Midbrain (tissue), 1 donor: ENCODE data around the gene CACNB2.

Experiments
- DNase-seq: peaks from one replicate; lab custom pipeline; 2025; lab: John Stamatoyannopoulos, UW

CACNB2 gene

DNA sequence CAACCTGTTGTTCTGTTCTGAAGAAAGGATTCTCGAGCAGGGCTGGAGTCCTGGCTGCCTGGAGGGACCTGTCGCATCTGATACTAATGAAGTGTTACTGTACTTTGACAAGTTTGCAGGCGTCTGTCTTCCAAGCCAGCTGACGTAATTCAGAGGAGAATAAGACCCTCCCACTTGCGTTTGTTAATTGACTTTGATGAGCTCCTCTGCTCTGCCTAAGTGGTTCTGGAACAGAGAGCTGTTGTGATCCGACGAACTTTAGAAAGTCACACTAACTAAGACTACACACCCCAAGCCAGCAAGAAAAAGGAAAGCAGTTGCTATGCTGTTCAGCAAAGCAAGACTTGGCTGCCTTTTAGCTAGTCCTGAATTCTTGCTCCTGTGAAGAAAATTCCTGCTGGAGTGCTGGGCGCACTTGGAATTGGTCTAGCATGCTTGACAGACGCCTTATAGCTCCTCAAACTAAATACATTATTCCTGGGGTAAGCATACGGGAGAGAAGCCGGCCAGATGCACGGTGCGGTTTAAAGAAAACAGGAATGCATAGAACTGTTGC, 200.3 kb downstream of the CACNB2 start:
- DNase-seq = peak; percentile 18

DNA sequence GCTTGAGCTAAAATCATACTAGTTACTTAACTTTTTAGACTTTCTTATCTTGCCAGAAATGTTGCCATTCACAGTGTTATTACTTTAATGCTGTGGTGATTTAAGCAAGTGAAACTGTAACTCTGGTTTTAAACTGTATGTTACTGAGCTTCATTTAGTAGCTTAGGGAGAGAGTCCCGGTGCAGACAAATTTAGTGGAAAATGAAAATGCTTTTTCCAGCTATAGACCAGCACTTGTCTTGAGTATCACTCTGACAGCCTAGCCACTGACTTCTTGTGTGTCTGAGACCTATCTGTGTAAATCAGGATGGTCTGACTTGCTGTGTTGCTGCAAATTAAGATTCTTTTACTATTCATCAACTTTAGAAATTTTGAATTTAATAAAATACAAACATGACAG, 200.8 kb downstream of the CACNB2 start:
- no peak for DNase-seq

- no peak for DNase-seq
These were observed 203.3 kb downstream of the CACNB2 start for GRCh38 chr10:18343573-18343972.

DNA sequence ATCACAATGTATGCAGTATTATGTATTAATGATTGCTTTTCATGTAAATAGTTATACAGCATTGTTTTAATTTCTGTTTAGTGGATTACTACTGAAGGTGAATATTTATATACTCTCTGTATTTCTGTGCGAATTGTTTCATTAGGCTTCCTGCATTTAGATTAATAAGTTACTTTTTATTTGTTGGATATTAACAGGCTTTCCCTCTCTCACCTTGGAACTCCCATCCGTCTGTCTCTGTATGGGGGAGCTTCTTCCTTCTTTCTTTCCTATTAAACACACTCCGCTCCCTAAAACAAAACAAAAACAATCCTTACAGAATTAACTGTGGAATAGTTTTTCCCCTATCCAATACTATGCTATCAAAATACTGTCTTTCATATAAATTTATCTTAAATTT, 205.1 kb downstream of the CACNB2 start:
- DNase-seq = no peak

- DNase-seq = no peak
These were observed 210.1 kb downstream of the CACNB2 start for GRCh38 chr10:18350340-18350739.

- DNase-seq = no peak
These were observed 211.2 kb downstream of the CACNB2 start for GRCh38 chr10:18351421-18351820.

- DNase-seq = no peak
These were observed 212.0 kb downstream of the CACNB2 start for GRCh38 chr10:18352175-18352574.

- DNase-seq = no peak
These were observed 219.6 kb downstream of the CACNB2 start for GRCh38 chr10:18359812-18360211.

DNA sequence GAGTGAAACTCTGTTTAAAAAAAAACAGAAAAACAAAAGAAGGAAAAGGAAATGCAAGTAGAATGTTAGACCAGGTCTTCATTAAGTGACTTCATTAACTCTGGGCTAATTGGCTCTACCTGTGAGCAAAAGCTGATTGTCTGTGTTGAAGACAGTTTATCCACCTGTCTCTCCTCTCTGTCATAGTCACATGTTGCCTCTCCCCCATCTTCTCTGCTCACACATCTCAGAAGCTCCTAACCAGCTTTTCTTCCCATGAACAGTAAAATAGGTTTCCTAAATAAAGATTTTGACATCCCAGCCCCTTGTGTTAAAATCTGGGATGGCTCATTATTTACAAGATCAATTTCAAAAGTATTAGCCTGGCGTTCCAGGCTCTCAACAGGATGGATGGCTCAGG, 222.7 kb downstream of the CACNB2 start:
- no peak for DNase-seq

DNA sequence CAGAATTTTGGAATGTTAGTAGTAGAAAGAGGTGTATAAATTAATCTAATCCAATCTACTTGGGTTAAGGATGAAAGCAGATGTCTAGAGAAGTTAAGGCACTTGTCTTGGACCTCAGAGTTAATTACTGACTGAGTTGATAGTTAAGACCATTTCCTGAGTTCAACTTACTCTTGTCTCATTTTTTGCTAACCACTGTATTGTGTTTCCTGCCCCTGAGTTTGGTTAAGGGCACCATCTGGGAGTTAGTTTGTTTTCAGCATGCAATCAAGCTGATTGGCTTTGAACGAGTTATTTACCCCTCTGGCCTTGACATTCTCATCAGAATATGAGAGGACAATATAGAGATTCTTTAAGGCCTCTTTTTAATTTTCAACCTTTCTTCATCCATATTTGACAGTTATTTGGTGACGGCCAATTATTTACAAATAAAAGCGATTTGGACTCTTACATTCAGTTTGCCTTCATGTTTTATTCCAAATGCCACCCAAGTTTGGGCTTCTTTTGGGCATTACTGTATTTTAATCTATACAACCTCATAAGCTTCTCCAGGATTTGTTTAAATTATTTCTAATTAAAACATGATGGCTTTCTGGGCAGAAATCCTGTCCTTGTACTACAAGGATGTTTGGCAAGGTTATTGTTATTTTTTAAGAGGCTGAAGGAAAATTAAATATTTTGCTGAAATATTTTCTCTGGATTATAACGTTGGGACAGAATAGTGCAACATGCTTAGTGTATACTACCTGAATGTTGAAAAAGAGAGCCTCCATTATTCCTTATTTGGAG, 225.0 kb downstream of the CACNB2 start:
- no peak for DNase-seq

DNA sequence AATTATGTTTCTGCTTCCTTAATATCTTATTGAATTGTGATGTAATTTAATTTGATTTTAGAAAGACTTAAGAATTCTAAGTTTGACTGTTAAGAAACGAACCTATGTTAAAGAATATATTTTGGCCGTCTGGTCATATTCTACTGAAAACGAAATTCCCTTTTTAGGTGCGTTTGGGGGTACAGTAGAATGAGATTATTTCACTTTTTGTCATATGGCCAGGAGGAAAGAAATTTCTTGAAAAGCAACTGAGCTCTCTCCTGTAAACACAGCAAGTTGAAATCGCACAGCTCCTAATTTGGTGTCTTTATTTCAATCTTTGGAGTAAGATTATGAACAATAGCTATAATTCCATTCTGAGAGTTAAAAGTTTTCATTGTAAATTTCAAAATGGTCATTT, 227.6 kb downstream of the CACNB2 start:
- DNase-seq = no peak

DNA sequence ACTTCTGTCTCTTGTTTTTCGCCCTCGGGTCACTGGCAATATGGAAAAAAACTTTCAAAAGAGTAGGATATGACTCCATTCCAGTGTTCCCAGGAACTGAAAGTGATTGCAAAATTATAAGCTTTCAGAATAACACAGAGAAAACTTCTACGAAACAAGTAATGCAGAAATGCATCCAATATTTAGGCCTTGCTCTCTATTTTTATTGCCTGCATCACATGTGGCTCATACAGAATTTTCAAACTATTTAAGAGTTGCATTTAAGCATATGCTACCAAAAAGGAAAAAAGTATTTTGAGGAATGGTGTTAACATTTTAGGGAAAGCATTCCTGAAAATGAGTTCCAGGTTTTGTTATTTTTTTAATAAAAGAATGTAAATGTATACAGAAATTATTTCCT, 228.0 kb downstream of the CACNB2 start:
- DNase-seq = no peak

- DNase-seq = no peak
These were observed 228.5 kb downstream of the CACNB2 start for GRCh38 chr10:18368682-18369081.

GRCh38 chr10:18369859-18370473, 229.7 kb downstream of the CACNB2 start:
- DNase-seq = no peak

DNA sequence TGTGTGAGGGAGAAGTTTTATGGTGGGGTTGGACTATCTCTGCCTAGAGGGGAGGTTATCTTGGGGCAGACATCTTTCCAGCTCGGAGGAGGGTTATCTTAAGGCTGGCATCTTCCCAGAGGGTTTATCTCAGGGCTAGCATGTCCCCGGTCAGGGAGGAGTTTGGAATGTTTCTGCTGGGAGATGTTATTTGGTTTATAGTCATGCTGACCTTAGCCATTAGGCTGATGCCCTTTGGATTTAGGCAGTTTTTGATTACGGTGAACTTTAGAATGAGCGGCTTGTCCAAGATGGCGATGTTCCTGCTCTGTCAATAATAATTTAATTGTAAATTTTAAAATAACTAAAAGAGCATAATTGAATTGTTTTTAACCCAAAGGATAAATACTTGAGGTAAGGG, 236.4 kb downstream of the CACNB2 start:
- DNase-seq = no peak

DNA sequence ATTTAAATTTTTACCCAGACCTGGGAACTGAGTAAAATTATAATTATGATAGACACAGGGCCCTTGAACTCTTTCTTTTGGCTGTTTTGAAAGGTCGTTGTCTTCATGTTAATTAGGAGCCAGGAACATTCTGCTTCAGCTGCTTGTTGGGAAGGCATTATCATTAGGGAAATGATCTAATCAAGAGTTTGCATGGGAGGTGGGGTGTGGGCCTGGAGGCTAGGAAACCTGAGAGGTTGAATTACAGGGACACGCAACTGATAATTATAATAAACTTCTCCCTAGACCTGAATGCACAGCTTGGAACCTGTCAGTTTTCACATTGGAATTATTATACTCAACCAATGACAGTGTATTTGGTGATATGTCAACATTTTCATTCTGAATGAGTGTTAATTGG, 237.7 kb downstream of the CACNB2 start:
- DNase-seq = no peak

- DNase-seq = peak; percentile 64
These were observed 238.5 kb downstream of the CACNB2 start for GRCh38 chr10:18378766-18379165.

DNA sequence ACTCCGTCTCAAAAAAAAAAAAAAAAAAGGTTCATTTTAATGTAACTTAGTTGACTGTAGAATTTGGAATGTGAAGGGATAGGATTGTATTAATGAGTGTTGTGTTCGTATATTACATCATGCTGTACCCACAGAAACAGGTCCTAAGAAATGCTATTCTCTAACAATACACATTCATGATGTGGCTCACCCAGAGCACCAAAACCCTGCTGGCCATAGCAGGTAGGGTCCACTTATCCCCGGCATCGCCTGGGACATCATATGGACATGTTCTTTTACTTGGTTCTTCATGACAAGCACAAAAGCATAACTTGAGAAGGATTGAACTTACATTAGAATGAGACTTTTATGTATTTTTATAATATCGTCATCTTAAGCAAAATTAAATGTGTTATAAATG, 241.5 kb downstream of the CACNB2 start:
- no peak for DNase-seq

DNA sequence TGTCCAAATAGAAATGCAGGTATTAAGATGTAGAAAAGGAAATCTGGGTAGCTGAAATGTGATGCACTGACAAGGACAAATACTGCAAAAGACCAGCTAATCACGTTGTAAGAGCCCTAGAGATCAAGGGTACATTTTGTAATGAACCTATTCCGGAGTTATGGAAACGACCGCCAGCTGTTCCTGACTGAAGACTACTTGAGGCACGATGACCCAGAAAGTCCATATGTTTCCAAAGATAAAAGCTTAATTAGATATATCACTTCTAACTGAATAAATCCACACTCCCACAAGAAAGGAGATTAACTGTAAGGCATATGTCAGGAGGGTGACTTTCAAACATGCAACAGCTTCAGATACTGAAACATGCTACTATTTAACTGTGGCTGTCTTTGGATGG, 257.7 kb downstream of the CACNB2 start:
- no peak for DNase-seq

- DNase-seq = no peak
These were observed 258.9 kb downstream of the CACNB2 start for GRCh38 chr10:18399158-18399557.

DNA sequence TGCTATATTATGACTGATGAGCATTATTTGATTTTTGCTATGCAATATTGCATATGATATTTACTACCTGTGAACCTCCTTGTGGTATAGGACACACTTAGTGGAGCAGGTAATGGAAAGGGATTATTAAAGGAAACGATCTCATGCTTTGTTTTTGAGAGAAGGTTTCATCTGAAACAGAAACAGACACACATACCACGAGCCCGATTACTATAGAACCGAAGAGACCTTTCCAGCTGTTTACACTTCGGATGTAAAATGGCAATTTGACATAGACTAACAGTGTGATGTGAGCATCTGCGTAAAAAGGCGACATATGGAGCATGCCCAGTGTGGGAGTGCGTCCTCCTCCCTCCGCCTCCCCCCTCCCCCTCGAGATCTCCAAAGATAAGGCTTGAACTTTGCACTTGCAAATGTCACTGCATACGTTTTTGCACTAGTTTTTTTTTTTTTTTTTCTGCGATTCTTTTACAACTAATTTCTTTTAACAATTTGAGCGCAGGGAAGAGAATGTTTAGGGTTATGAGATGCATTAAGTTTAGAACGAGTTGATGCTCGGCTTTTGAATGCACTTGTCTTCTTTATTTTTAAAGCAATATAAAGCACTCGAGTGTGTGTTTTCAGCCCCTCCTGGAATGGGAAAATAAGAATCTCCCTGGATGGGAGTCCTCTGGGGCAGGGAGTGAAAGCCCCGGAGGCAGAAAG, 260.1 kb downstream of the CACNB2 start:
- DNase-seq = peak; percentile 9

- no peak for DNase-seq
These were observed 260.7 kb downstream of the CACNB2 start for GRCh38 chr10:18400906-18401245.
